CD14-positive monocyte (primary cell): ENCODE measurements around the gene WDR86. TPM values are rescaled to one million over a fixed set of nuclear protein-coding genes. Genes with fewer than 3 reads are reported as not detected.

ENCODE experiments used
- DNase-seq, 3 donors: peaks; one replicate each; pipeline ENCODE4 v3.0.0-alpha.2; 2011 to 2022
- H2AFZ ChIP-seq: 2 replicates; pipeline ENCODE4 v1.6.0; 2012; ENCODE audit warnings: mild to moderate bottlenecking, low read depth, low read length, inconsistent platforms; ENCODE audit not compliant: insufficient read depth, poor library complexity, severe bottlenecking
- H3K27ac ChIP-seq, 2 donors: 1 replicate in 1 of 2; 2 replicates in 1 of 2; pipeline ENCODE4 v1.5.1; 2012 to 2013; ENCODE audit warnings: low read length in 2 of 2, control low read depth in 1 of 2, inconsistent platforms in 1 of 2, low read depth in 1 of 2, mild to moderate bottlenecking in 1 of 2
- H3K27me3 ChIP-seq, 2 donors: one replicate each; pipeline versions ENCODE4 v1.6.0 to v1.6.1; 2011 to 2013; ENCODE audit warnings: low read length in 2 of 2; ENCODE audit not compliant: control insufficient read depth in 2 of 2, insufficient read depth in 2 of 2
- H3K36me3 ChIP-seq, 2 donors: replicated peaks in 1 of 2; 1 replicate in 1 of 2; 2 replicates in 1 of 2; pipeline versions ENCODE4 v1.5.1 to v1.6.1; 2012 to 2013; ENCODE audit warnings: low read length in 2 of 2, control low read depth in 1 of 2, inconsistent platforms in 1 of 2, mild to moderate bottlenecking in 1 of 2; ENCODE audit not compliant: insufficient read depth in 2 of 2, control insufficient read depth in 1 of 2
- H3K4me1 ChIP-seq, 2 donors: 1 replicate in 1 of 2; 2 replicates in 1 of 2; pipeline versions ENCODE4 v1.5.1 to v1.6.1; 2012 to 2013; ENCODE audit warnings: low read length in 2 of 2, control low read depth in 1 of 2, inconsistent platforms in 1 of 2, mild to moderate bottlenecking in 1 of 2, moderate library complexity in 1 of 2; ENCODE audit not compliant: insufficient read depth in 2 of 2, control insufficient read depth in 1 of 2
- H3K4me2 ChIP-seq: replicated peaks from 2 replicates; pipeline ENCODE3; 2012; ENCODE audit warnings: low read length, moderate library complexity, mild to moderate bottlenecking; ENCODE audit not compliant: poor library complexity, severe bottlenecking; ENCODE audit errors: extremely low read depth
- H3K4me3 ChIP-seq, 3 experiments: fragments of 200-600 bp in 1 of 3; sonication (generic) in 1 of 3; replicated peaks in 1 of 3; 1 replicate in 2 of 3; 2 replicates in 1 of 3; pipeline ENCODE4 v1.5.1; 2011 to 2013; ENCODE audit warnings: low read length in 3 of 3, mild to moderate bottlenecking in 3 of 3, control low read depth in 2 of 3, low read depth in 2 of 3, inconsistent platforms in 1 of 3, moderate library complexity in 1 of 3
- H3K79me2 ChIP-seq: 2 replicates; pipeline ENCODE4 v1.6.0; 2012; ENCODE audit warnings: mild to moderate bottlenecking, control low read depth, inconsistent platforms, low read length, moderate library complexity; ENCODE audit not compliant: insufficient read depth
- H3K9ac ChIP-seq: 2 replicates; pipeline ENCODE4 v1.6.0; 2017; ENCODE audit warnings: low read length, mild to moderate bottlenecking; ENCODE audit not compliant: insufficient read depth, poor library complexity, severe bottlenecking
- H3K9me3 ChIP-seq, 2 donors: replicated peaks in 1 of 2; 1 replicate in 1 of 2; 2 replicates in 1 of 2; pipeline versions ENCODE4 v1.5.1 to v1.6.1; 2012 to 2013; ENCODE audit warnings: low read length in 2 of 2, control low read depth in 1 of 2; ENCODE audit not compliant: control insufficient read depth in 1 of 2, insufficient read depth in 1 of 2
- H4K20me1 ChIP-seq: 2 replicates; pipeline ENCODE4 v1.6.0; 2012; ENCODE audit warnings: mild to moderate bottlenecking, low read length, control low read depth, moderate library complexity; ENCODE audit not compliant: insufficient read depth
- H3K27ac Mint-ChIP-seq, 7 donors: one replicate each; pipeline ENCODE4 v1.8.0; 2020; ENCODE audit warnings: mild to moderate bottlenecking in 7 of 7, mixed read lengths in 7 of 7, moderate library complexity in 6 of 7, inconsistent platforms in 2 of 7
- H3K27me3 Mint-ChIP-seq, 3 donors: one replicate each; pipeline ENCODE4 v1.8.0; 2021 to 2022; ENCODE audit warnings: low read depth in 3 of 3, mild to moderate bottlenecking in 3 of 3, mixed read lengths in 3 of 3, moderate library complexity in 3 of 3, inconsistent platforms in 1 of 3
- H3K36me3 Mint-ChIP-seq, 2 donors: one replicate each; pipeline ENCODE4 v1.8.0; 2020; ENCODE audit warnings: mixed read lengths in 2 of 2, inconsistent platforms in 1 of 2, mild to moderate bottlenecking in 1 of 2
- H3K4me1 Mint-ChIP-seq: one replicate; pipeline ENCODE4 v1.8.0; 2020; ENCODE audit warnings: mild to moderate bottlenecking, mixed read lengths
- H3K4me3 Mint-ChIP-seq, 2 donors: one replicate each; pipeline ENCODE4 v1.8.0; 2020; ENCODE audit warnings: mild to moderate bottlenecking in 2 of 2, mixed read lengths in 2 of 2, moderate library complexity in 1 of 2
- H3K9me3 Mint-ChIP-seq, 7 donors: one replicate each; pipeline ENCODE4 v1.8.0; 2020 to 2022; ENCODE audit warnings: mixed read lengths in 7 of 7, mild to moderate bottlenecking in 6 of 7, moderate library complexity in 6 of 7, inconsistent platforms in 2 of 7
- WGBS: methylation state at CpG from one replicate; pipeline ENCODE4 v1.1.5; 2013; ENCODE audit warnings: missing lambda C conversion rate; ENCODE audit not compliant: insufficient coverage; 5-methylcytosine and 5-hydroxymethylcytosine counted together
- intact Hi-C, 2 donors: fragments of 100-400 bp; cut with micrococcal nuclease; formaldehyde crosslinking; loops; one replicate each; pipeline versions ENCODE4 v1.15.0 to v1.15.1; 2023
- polyA plus RNA-seq, 3 donors: library from polyadenylated mRNA; depleted of rRNA in 1 of 3; unstranded in 2 of 3; stranded (reverse) in 1 of 3; fragments of 300-500 nt in 2 of 3; fragments of >200 nt in 1 of 3; fragmentation: Illumina TruSeq in 2 of 3; gene quantifications; 1 replicate in 2 of 3; 2 replicates in 1 of 3; pipeline ENCODE4 v1.2.3, GENCODE V29; 2012 to 2021
- TF ChIP-seq, protein P1 (sequence below): fragments of 200-600 bp; IDR thresholded peaks from one replicate; pipeline ENCODE4 v1.8.0; 2022; ENCODE audit warnings: antibody characterized with exemption, mild to moderate bottlenecking

Gene WDR86
- polyA plus RNA-seq, 3 donors = 0.11 to 0.30 (median 0.24) TPM

DNA sequence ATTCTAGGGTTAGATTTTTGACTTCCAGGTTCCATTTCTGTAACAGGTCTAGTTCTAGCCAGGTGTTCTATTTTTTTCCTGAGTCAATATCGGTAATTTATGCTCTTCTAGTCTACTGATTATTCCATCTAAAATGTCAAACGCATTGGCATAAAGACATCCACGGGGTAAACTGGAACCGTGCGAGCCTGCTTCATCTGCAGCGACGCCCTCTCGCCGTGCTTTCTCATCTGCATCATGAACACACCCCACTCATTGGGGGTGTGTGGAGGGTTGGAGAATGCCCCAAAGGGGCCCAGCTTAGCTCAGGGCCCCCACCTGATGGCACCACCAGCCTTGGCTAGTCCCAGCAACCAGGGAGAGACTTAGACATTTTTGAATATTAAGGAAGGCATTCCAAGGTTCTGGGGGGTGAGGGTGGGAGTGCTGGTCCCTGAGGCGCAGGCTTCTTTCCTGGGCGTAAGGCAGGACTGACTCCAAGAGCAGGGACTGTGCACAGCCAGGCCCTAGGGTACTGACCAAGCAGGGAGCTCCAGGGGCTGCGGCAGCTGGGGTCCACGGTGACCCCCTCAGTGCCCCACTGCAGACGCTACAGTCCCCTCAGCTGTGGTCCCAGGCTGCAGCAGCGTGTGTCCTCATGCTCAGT, 43.0 kb upstream of the WDR86 start:
- no peaks in the 10 kb centered on the region for H3K36me3 Mint-ChIP-seq
- H2AFZ ChIP-seq = no peak overlapping the region
- no peak for DNase-seq
- no peak overlapping the region for H3K9ac ChIP-seq
- H3K27me3 Mint-ChIP-seq = peaks cover 2 to 16% (median 15%) of the 10 kb centered on the region in 3 donors
- peaks cover 3% of the 10 kb centered on the region for H3K4me1 Mint-ChIP-seq
- H3K27ac Mint-ChIP-seq = peak overlapping the region in 1 of 7 donors; percentile 30
- no peak overlapping the region for H3K4me2 ChIP-seq
- TF ChIP-seq, protein P1, sequence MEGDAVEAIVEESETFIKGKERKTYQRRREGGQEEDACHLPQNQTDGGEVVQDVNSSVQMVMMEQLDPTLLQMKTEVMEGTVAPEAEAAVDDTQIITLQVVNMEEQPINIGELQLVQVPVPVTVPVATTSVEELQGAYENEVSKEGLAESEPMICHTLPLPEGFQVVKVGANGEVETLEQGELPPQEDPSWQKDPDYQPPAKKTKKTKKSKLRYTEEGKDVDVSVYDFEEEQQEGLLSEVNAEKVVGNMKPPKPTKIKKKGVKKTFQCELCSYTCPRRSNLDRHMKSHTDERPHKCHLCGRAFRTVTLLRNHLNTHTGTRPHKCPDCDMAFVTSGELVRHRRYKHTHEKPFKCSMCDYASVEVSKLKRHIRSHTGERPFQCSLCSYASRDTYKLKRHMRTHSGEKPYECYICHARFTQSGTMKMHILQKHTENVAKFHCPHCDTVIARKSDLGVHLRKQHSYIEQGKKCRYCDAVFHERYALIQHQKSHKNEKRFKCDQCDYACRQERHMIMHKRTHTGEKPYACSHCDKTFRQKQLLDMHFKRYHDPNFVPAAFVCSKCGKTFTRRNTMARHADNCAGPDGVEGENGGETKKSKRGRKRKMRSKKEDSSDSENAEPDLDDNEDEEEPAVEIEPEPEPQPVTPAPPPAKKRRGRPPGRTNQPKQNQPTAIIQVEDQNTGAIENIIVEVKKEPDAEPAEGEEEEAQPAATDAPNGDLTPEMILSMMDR = no peak
- H3K4me1 ChIP-seq = peaks cover 0 to 4% of the 10 kb centered on the region in 2 donors
- H3K36me3 ChIP-seq = no peaks in the 10 kb centered on the region
- intact Hi-C loops = loop anchor here in 1 of 2 donors (5.0 kb wide), 1 partner anchor 71 kb away; no protein-coding TSS in a partner anchor
- WGBS = 92% methylated on average over 8 of the region's 15 CpGs
- H3K4me3 Mint-ChIP-seq = no peak overlapping the region
- no peaks in the 10 kb centered on the region for H4K20me1 ChIP-seq
- H3K27me3 ChIP-seq = peaks cover 0 to 3% of the 10 kb centered on the region in 2 donors
- H3K4me3 ChIP-seq = no peak overlapping the region
- no peaks in the 10 kb centered on the region for H3K9me3 ChIP-seq
- H3K27ac ChIP-seq = no peak overlapping the region
- H3K79me2 ChIP-seq = no peaks in the 10 kb centered on the region
- peaks cover 0 to 2% (median 0%) of the 10 kb centered on the region in 7 donors for H3K9me3 Mint-ChIP-seq

DNA sequence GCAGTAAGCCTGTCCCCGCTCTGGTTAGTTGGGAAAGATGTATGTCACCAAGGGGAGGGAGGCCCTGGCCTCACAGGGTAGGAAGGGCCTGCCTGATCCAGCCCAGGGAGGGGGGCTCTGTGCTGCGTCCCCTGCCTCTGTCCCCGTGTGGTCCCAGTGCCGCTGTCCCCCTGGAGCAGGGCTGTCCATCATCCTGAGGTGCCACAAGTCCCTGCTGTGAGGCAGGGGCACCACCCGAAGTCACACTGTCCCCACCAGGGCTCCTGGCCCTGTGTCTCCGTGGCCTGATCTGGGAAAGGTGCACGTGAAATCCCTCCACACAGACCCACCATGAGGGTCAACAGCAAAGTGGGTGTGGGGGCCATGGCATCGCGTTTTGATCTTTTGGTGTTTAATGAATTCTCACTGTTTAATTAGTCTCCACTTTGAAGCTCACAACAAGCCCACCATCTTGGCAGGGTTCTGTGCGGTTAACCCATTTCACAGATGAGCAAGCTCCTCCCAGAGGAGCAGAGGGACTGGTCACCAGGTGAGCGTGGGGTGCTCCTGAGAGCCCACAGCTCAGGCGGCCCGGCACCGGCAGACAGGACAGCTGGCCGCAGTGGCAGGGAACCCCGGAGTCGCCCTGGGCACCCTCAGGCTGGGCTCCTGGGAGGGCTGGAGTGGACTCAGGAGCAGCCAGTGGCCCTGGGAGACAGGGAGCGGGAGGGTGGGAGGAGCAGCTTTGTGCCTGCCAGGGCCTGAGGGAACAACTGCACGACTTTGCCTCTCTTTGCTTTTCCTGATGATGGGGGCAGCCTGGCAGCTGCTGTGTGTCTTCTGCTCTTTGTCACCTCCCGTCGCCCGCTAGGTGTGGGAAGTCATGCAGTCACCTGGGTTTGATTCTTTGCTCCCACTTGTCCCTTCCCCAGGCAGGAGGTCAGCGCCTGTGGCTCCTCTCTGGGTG, 42.1 kb upstream of the WDR86 start:
- 94% methylated on average over 16 of the region's 23 CpGs for WGBS
- Histone ChIP-seq H2AFZ (no peak overlapping the region), H3K4me3 (no peak overlapping the region), H3K36me3 (no peaks in the 10 kb centered on the region), H3K4me2 (no peak overlapping the region), H3K4me1 (peaks cover 0 to 4% of the 10 kb centered on the region in 2 donors), H3K27me3 (peaks cover 0 to 3% of the 10 kb centered on the region in 2 donors), H3K27ac (no peak overlapping the region), H3K9ac (no peak overlapping the region), H3K79me2 (no peaks in the 10 kb centered on the region), H3K9me3 (no peaks in the 10 kb centered on the region), H4K20me1 (no peaks in the 10 kb centered on the region)
- intact Hi-C loops = loop anchor here in 1 of 2 donors (5.0 kb wide), 1 partner anchor 70 kb away; no protein-coding TSS in a partner anchor
- Mint-ChIP-seq H3K9me3 (peaks cover 0 to 2% (median 0%) of the 10 kb centered on the region in 7 donors), H3K4me3 (no peak overlapping the region), H3K27ac (no peak overlapping the region), H3K36me3 (no peaks in the 10 kb centered on the region), H3K4me1 (peaks cover 3% of the 10 kb centered on the region), H3K27me3 (peaks cover 2 to 19% (median 17%) of the 10 kb centered on the region in 3 donors)
- TF ChIP-seq, protein P1 = no peak
- DNase-seq = no peak
